Suprapubic skin (tissue), 4 donors: ENCODE results near the gene CD6. TPM values are rescaled to one million over a fixed set of nuclear protein-coding genes. Genes with fewer than 3 reads are reported as not detected.

Source experiments
- DNase-seq, 2 donors: peaks; one replicate each; pipeline ENCODE4 v3.0.0-alpha.2; 2019; ENCODE audit warnings: low spot score in 2 of 2
- H3K27ac ChIP-seq: fragments of 200-600 bp; sonication (generic); one replicate; pipeline ENCODE4 v1.5.1; 2019
- H3K27me3 ChIP-seq: fragments of 200-600 bp; sonication (generic); one replicate; pipeline ENCODE4 v1.5.1; 2019
- H3K36me3 ChIP-seq: fragments of 200-600 bp; sonication (generic); one replicate; pipeline ENCODE4 v1.5.1; 2019
- H3K4me1 ChIP-seq: fragments of 200-600 bp; sonication (generic); one replicate; pipeline ENCODE4 v1.5.1; 2019
- H3K4me3 ChIP-seq: fragments of 200-600 bp; sonication (generic); one replicate; pipeline ENCODE4 v1.5.1; 2019; ENCODE audit warnings: mild to moderate bottlenecking
- H3K9me3 ChIP-seq: fragments of 200-600 bp; sonication (generic); one replicate; pipeline ENCODE4 v1.5.1; 2019
- CTCF ChIP-seq, 2 donors: fragments of 200-600 bp in 1 of 2; fragments of 450-650 bp in 1 of 2; sonication (generic) in 1 of 2; IDR thresholded peaks; one replicate each; pipeline ENCODE4 v1.5.1; 2016 to 2019; ENCODE audit warnings: antibody characterized with exemption in 2 of 2, mild to moderate bottlenecking in 1 of 2, moderate library complexity in 1 of 2
- EP300 ChIP-seq: sonication (generic); formaldehyde crosslinking; IDR thresholded peaks from one replicate; pipeline ENCODE4 v1.6.1; 2017; ENCODE audit warnings: antibody characterized with exemption
- POLR2A ChIP-seq, 2 donors: fragments of 450-650 bp; IDR thresholded peaks; one replicate each; pipeline ENCODE4 v1.6.1; 2017; ENCODE audit warnings: antibody characterized with exemption in 2 of 2, mild to moderate bottlenecking in 2 of 2, moderate library complexity in 2 of 2
- POLR2AphosphoS5 ChIP-seq, 3 donors: sonication (generic); formaldehyde crosslinking; IDR thresholded peaks; one replicate each; pipeline ENCODE4 v1.6.1; 2017; ENCODE audit warnings: antibody characterized with exemption in 3 of 3
- WGBS: methylation state at CpG from one replicate; pipeline ENCODE4 v1.1.5; 2018; 5-methylcytosine and 5-hydroxymethylcytosine counted together
- total RNA-seq, 4 donors: library from RNA; depleted of rRNA; stranded (reverse); fragments of >200 nt; gene quantifications; one replicate each; pipeline ENCODE4 v1.1.0, GENCODE V29; 2016

The CD6 gene
- total RNA-seq, 4 donors from 2014 or later: 0.15 to 1.7 (median 1.2) TPM

GRCh38 chr11:61034704-61035525, 63.4 kb downstream of the CD6 start:
- H3K9me3 ChIP-seq: no peaks in the 10 kb centered on the region
- no peak overlapping the region for H3K27ac ChIP-seq
- H3K36me3 ChIP-seq: no peaks in the 10 kb centered on the region
- H3K4me3 ChIP-seq: no peak overlapping the region
- TF ChIP-seq EP300: no peak
- no peak for TF ChIP-seq CTCF (IDR thresholded peaks at IDR 0.05)
- no peak for TF ChIP-seq POLR2AphosphoS5 (IDR thresholded peaks at IDR 0.05)
- TF ChIP-seq POLR2A (IDR thresholded peaks at IDR 0.05): no peak
- H3K4me1 ChIP-seq: no peaks in the 10 kb centered on the region
- WGBS: 70% methylated on average over 13 of the region's 15 CpGs
- DNase-seq: no peak
- H3K27me3 ChIP-seq: no peaks in the 10 kb centered on the region

- Histone ChIP-seq H3K27me3 (no peaks in the 10 kb centered on the region), H3K4me3 (no peak overlapping the region), H3K27ac (no peak overlapping the region), H3K36me3 (no peaks in the 10 kb centered on the region), H3K4me1 (no peaks in the 10 kb centered on the region), H3K9me3 (no peaks in the 10 kb centered on the region)
- 94% methylated on average over 10 of the region's 10 CpGs for WGBS
- no peak for TF ChIP-seq POLR2AphosphoS5 (IDR thresholded peaks at IDR 0.05)
- no peak for TF ChIP-seq EP300
- TF ChIP-seq POLR2A (IDR thresholded peaks at IDR 0.05): no peak
- no peak for TF ChIP-seq CTCF (IDR thresholded peaks at IDR 0.05)
- no peak for DNase-seq
Measured at GRCh38 chr11:61035526-61035835, 64.0 kb downstream of the CD6 start.

- Histone ChIP-seq H3K27me3 (no peaks in the 10 kb centered on the region), H3K4me3 (no peak overlapping the region), H3K27ac (no peak overlapping the region), H3K36me3 (no peaks in the 10 kb centered on the region), H3K4me1 (peaks cover 5% of the 10 kb centered on the region), H3K9me3 (no peaks in the 10 kb centered on the region)
- WGBS: 51% methylated on average over 5 of the region's 5 CpGs
- no peak for DNase-seq
- TF ChIP-seq EP300 (no peak), POLR2AphosphoS5 (IDR thresholded peaks at IDR 0.05) (no peak), POLR2A (IDR thresholded peaks at IDR 0.05) (no peak), CTCF (IDR thresholded peaks at IDR 0.05) (no peak)
Measured at GRCh38 chr11:61037441-61038093, 66.1 kb downstream of the CD6 start.

GRCh38 chr11:61039916-61040315, 68.4 kb downstream of the CD6 start:
- Histone ChIP-seq H3K4me3 (no peak overlapping the region), H3K9me3 (no peaks in the 10 kb centered on the region), H3K27me3 (no peaks in the 10 kb centered on the region), H3K36me3 (no peaks in the 10 kb centered on the region), H3K4me1 (peaks cover 5% of the 10 kb centered on the region), H3K27ac (no peak overlapping the region)
- TF ChIP-seq CTCF (IDR thresholded peaks at IDR 0.05) (no peak), EP300 (no peak), POLR2A (IDR thresholded peaks at IDR 0.05) (no peak), POLR2AphosphoS5 (IDR thresholded peaks at IDR 0.05) (no peak)
- WGBS: 69% methylated on average over 5 of the region's 5 CpGs
- no peak for DNase-seq

GRCh38 chr11:61041755-61042518, 70.5 kb downstream of the CD6 start:
- no peak overlapping the region for H3K4me3 ChIP-seq
- no peaks in the 10 kb centered on the region for H3K9me3 ChIP-seq
- H3K27ac ChIP-seq: no peak overlapping the region
- no peak for DNase-seq
- TF ChIP-seq CTCF (IDR thresholded peaks at IDR 0.05): no peak
- no peak for TF ChIP-seq EP300
- TF ChIP-seq POLR2A (IDR thresholded peaks at IDR 0.05): no peak
- no peak for TF ChIP-seq POLR2AphosphoS5 (IDR thresholded peaks at IDR 0.05)
- no peaks in the 10 kb centered on the region for H3K36me3 ChIP-seq
- no peaks in the 10 kb centered on the region for H3K27me3 ChIP-seq
- peaks cover 5% of the 10 kb centered on the region for H3K4me1 ChIP-seq
- 27% methylated on average over 16 of the region's 16 CpGs for WGBS
